EL (cell line): Measurements from ENCODE around the gene TBRG1.
A peak's percentile ranks its signal among the peaks of the same experiment; 100 is the strongest.

Experiments
- DNase-seq: peaks from one replicate; pipeline ENCODE4 v3.0.0-alpha.2; 2016

TBRG1 gene

DNA sequence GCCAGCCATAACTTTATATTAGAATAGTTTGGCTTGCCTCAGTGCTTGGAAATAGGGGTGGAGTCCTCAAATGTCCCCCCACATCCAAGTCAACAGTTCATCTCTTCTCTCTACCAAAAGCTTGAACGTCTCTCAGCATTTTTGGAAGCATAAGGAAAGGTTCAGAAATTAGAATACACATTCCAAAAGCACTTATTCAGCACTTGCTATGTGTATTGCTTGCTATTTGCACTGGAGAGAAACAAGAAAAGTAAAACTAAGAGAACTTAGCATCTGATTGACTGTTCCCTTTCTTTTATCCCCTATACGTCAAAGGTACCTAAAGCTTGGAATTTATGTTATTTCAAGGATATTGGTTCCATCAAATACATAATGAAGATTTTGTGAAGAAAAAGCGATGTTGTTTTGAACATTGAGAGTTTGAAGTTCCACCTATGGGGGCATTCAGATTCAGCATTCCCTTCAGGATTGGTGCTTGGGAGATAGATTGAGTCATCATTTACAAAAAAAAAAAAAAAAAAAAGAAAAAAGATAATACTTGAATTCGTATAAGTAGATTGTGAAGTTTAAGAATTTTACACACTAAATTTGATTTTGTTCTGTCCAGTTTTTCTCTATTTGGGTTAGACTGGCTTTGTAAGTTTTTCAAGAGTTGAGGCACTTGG is 1.3 kb downstream of the TBRG1 start:
- peak; percentile 26 for DNase-seq

GRCh38 chr11:124625504-124626168 is 3.0 kb downstream of the TBRG1 start:
- no peak for DNase-seq

DNA sequence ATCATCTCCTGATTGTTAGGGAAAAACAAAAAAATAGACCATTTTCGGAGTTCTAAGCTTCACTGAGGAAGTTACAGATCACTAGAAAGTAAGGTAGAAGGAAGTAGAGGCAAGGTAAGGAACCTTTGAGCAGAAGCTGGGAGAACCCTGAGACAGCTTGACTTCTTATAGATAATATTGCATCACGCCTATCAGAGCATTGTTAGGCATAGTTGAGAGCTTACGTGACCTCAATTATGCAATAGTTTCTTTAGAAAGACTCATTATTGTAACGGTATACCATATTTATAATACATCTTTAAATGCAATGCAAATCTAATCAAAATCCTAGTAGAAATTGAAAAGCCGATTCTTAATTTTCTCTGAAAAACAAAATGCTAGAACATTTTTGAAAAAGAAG is 4.9 kb downstream of the TBRG1 start:
- DNase-seq, result no peak

GRCh38 chr11:124629961-124630360 is 7.3 kb downstream of the TBRG1 start:
- no peak for DNase-seq

GRCh38 chr11:124633355-124633754 is 10.7 kb downstream of the TBRG1 start:
- no peak for DNase-seq

DNA sequence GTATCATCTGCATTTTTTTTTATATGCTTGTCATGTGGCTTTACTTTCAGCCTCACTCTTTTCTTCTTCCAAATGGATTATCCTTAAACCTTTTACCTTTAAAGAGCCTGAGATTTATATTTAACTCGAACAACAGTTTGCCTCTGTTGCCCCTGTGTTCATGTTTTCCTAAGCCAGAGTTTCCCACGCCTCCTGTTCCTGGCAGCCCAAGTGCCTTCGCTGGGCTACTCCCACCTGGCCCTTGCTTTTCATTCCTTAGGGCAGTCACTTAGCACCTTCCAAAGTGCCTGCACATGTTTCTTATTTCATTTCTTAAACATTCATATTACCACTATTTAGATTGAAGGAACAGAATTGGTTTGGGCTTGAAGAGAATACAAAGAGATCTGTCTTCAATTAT is 13.3 kb downstream of the TBRG1 start:
- DNase-seq, result no peak

GRCh38 chr11:124638500-124638899 is 15.8 kb downstream of the TBRG1 start:
- DNase-seq, result no peak

GRCh38 chr11:124639186-124639585 is 16.5 kb downstream of the TBRG1 start:
- DNase-seq, result no peak

DNA sequence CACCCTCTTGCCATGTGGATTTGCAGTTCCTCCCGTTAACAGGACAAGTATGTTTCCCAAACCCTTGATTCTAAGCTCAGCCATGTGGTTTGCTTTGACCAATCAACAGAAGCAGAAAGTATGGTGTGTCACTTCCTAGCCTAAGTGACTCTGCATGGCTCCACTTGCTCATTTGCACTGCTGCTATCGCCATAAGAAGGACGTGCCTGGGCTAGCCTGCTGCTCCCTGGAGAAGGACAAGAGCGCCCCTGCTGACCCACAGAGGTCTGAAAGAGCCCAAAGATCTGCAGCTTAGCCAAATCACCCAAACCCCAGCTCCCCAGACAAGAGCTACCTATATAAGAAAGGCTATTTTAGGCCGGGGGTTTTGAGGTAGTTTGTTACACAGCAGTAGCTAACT is 18.0 kb downstream of the TBRG1 start:
- DNase-seq, result no peak

DNA sequence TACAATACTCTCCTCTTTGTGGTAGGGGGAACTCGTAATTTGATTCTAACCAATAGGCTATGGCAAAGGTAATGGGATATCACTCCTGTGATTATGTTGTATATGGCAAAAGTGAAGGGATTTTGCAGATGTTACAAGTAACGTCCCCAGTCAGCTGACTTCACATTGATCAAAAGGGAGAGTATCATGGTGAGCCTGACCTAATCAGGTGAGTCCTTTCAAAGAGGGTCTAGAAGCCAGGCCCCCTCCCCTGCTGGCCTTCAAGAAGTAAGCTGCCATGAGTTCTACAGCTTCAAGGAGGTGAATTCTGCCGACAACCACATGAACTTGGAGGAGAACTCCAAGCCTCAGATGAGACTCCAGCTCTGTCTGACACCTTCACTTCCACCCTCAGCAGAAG is 20.0 kb downstream of the TBRG1 start:
- no peak for DNase-seq

DNA sequence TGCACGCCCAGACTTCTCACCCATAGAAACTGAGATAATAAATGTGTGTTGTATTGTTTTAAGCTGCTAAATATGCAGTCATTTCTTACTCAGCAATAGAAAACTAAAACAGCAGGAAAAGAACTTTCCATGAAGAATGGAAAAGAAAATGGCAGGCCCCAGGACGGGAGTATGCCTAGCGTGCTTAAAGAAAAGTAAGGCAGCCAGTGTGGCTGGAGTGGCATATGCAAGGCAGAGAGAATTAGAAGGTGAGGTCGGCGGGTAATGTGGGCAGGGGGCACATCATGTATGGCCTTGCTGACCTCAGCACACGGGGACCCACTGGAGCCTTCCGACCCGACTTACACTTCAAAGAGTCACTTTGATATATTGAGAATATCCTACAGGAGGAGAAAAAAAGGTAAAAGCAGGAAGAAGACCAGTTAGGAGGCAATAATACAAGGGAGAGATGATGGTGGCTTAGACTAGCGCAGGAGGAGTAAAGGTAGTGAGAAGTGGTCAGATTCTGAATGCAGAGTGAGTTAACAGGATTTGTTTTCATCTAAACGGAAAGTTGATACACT is 20.5 kb downstream of the TBRG1 start:
- DNase-seq, result no peak

GRCh38 chr11:124643605-124644425 is 21.2 kb downstream of the TBRG1 start:
- peak; percentile 79 for DNase-seq

GRCh38 chr11:124644426-124645280 is 22.0 kb downstream of the TBRG1 start:
- DNase-seq, result peak; percentile 79

- no peak for DNase-seq
Measured at GRCh38 chr11:124646148-124646547, 23.5 kb downstream of the TBRG1 start.

- DNase-seq, result no peak
Measured at GRCh38 chr11:124648610-124649009, 25.9 kb downstream of the TBRG1 start.

DNA sequence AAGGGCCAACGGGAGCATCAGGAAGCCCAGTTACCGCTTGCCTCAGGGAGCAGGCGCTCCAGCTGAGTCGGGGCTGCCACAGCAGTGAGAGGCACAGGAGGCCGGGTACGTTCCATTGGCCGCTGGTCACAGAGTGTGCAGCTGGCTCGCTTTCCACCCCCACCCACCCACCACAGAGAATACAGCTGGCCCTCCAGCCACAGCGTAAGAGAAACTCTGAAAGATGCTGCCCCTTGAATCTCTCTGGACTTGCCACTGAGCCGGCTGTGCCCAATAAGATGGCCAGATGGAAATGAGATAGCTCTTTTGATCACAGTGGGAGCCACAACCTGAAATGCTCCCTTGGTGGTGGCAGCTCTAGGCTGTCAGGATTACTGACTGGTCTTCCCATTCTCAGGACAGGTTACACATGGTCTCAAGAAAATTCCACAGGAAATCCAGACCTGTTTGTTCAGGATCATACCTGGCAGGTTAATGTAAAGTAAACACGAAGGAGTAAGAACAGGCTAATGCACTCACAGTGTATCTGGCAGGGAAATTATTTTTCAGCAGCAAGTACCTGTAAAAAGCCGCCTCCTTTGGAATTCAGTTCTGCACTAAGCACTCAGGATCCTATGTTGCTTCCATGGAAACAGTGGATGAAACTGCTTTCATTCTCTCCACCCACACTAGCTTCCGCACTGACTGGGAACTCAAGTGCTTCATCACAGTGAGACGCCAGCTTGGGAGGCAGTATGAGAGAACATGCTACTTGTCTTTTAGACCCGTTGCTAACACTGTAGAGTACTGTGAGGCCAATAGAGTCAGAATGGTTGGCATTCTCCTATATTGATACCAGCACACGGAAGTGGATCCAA is 34.3 kb downstream of the TBRG1 start:
- no peak for DNase-seq

DNA sequence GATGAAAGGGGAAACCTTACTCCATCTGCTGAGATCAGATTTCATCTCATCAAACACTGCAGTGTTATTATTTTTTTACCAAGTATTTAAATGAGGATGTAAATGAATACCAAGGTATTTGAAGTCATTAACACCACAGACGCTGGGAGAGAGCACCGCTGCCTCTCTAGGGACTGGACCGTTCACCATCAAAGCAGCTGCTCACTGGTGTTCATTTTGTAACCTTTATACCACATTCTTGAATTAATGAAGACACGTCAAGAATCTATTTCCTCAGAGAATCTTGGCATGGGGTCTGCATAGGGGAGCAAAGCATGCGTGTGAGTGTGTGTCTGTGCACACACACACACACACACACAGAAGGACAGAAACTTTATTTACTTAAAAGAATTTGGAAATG is 35.2 kb downstream of the TBRG1 start:
- DNase-seq, result no peak

- DNase-seq, result no peak
Measured at GRCh38 chr11:124658501-124658900, 35.8 kb downstream of the TBRG1 start.

GRCh38 chr11:124658986-124659385 is 36.3 kb downstream of the TBRG1 start:
- DNase-seq, result no peak

GRCh38 chr11:124661553-124661952 is 38.9 kb downstream of the TBRG1 start:
- no peak for DNase-seq

- no peak for DNase-seq
Measured at GRCh38 chr11:124662106-124662505, 39.4 kb downstream of the TBRG1 start.

GRCh38 chr11:124663861-124664260 is 41.2 kb downstream of the TBRG1 start:
- DNase-seq, result no peak
